ENCODE measurements around the gene LRRN3. TPM values are rescaled to one million over a fixed set of nuclear protein-coding genes. Genes with fewer than 3 reads are reported as not detected.

Gene LRRN3
- total and polyA plus RNA-seq, 7 donors = 0.15 to 1.9 (median 0.69) TPM

DNA sequence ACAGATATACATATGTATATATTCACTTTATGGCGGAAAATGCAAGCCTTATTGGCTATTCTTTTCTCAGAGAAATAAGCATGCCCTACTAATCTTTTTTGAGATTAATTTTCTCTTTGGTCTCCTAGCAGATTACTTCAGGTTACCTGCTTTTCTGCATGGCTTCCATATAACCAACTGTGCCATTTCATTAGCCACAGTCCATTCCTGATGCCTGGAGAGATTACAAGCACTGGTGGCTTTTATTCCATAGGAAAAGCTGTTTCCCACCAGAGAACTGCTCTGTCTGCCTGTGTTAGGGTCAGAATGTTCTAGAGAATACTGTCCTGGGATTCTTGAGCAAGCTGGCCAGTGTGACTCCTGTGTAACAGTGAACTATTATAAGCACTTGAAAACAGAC, 59.8 kb downstream of the LRRN3 start:
- Histone ChIP-seq H3K27ac (no peak overlapping the region), H3K4me3 (no peak overlapping the region), H3K4me1 (peaks cover 14% of the 10 kb centered on the region), H3K27me3 (ENCODE audit: insufficient read depth in 3 of 3, low read length in 2 of 3) (no peaks in the 10 kb centered on the region), H3K9me3 (no peaks in the 10 kb centered on the region), H3K36me3 (ENCODE audit: insufficient read depth in 1 of 2, low read depth in 1 of 2) (no peaks in the 10 kb centered on the region)
- TF ChIP-seq, protein P1, sequence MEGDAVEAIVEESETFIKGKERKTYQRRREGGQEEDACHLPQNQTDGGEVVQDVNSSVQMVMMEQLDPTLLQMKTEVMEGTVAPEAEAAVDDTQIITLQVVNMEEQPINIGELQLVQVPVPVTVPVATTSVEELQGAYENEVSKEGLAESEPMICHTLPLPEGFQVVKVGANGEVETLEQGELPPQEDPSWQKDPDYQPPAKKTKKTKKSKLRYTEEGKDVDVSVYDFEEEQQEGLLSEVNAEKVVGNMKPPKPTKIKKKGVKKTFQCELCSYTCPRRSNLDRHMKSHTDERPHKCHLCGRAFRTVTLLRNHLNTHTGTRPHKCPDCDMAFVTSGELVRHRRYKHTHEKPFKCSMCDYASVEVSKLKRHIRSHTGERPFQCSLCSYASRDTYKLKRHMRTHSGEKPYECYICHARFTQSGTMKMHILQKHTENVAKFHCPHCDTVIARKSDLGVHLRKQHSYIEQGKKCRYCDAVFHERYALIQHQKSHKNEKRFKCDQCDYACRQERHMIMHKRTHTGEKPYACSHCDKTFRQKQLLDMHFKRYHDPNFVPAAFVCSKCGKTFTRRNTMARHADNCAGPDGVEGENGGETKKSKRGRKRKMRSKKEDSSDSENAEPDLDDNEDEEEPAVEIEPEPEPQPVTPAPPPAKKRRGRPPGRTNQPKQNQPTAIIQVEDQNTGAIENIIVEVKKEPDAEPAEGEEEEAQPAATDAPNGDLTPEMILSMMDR (IDR thresholded peaks at IDR 0.05) = no peak
- no peak for ATAC-seq
- 93 to 100% (median 95%) methylated on average over 1 of the region's 1 CpG for WGBS, 3 donors
- intact Hi-C loops (cut with DNase I) = no loop called here
- no peak for DNase-seq

DNA sequence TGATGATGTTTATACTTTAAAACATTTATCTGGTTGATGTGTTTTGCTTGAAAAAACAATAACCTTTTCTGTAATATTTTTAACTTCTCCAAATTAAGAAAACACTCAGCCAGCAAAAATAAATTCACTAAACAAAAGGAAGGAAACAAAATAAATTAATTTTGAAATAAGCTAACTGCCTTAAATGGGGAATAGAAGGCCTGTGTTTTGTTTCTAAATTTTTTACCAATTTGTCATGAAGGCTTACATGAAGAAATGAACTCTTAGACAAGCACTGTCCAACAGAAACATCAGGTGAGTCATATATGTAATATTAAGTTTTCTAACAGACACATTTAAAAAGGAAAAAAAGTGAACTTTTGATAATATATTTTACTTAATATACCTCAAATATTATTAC, 68.5 kb downstream of the LRRN3 start:
- ATAC-seq (no peak), DNase-seq (no peak)
- intact Hi-C loops (cut with DNase I) = no loop called here
- Histone ChIP-seq H3K9me3 (no peaks in the 10 kb centered on the region), H3K36me3 (ENCODE audit: insufficient read depth in 1 of 2, low read depth in 1 of 2) (no peaks in the 10 kb centered on the region), H3K4me3 (no peak overlapping the region), H3K27me3 (ENCODE audit: insufficient read depth in 3 of 3, low read length in 2 of 3) (no peaks in the 10 kb centered on the region), H3K27ac (no peak overlapping the region), H3K4me1 (no peaks in the 10 kb centered on the region)
- TF ChIP-seq, protein P1 (IDR thresholded peaks at IDR 0.05) = no peak

DNA sequence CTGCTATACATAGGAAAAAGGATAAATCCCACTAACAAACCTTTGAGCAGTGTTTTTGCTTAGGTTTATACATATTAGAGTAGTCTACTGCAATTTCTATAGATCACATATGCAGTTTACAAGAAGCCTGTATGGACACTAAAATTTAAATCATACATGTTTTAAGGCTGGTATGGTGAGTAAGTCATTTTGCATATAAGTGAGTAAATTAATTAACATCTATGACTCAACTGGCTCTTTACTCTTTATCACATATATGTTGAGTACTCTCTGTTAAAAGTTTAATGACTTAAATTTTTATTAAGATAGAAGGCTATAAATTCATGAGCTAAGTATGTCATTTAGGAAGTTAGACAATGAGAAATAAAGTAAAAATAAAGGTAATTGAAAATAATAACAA, 69.4 kb downstream of the LRRN3 start:
- Histone ChIP-seq H3K4me1 (no peaks in the 10 kb centered on the region), H3K27ac (no peak overlapping the region), H3K4me3 (no peak overlapping the region), H3K9me3 (no peaks in the 10 kb centered on the region), H3K36me3 (ENCODE audit: insufficient read depth in 1 of 2, low read depth in 1 of 2) (no peaks in the 10 kb centered on the region), H3K27me3 (ENCODE audit: insufficient read depth in 3 of 3, low read length in 2 of 3) (no peaks in the 10 kb centered on the region)
- no peak for ATAC-seq
- TF ChIP-seq, protein P1 (IDR thresholded peaks at IDR 0.05) = no peak
- no peak for DNase-seq
- intact Hi-C loops (cut with DNase I) = no loop called here

DNA sequence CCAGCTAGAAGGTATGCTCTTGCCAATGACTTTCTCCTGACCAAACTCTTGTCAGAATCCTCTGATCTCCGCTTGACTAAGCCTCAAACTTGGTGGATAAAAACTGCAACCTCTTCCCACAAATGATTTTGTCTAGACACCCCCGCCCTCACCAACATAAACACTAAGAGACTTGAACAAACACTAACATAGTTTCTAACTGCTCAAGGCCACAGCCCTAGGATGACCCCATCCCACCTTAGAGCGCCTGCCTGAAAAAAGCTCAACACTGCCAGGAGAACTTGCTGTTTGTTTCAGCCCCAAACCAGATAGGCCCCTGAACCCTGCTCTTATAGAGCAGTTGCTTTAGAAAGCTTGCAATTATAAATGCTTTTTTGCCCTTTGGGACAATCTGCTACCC, 71.8 kb downstream of the LRRN3 start:
- WGBS, 3 donors = 94 to 99% (median 96%) methylated on average over 3 of the region's 3 CpGs
- H3K9me3 ChIP-seq = no peaks in the 10 kb centered on the region
- no peaks in the 10 kb centered on the region for H3K4me1 ChIP-seq
- no peak overlapping the region for H3K4me3 ChIP-seq
- DNase-seq (no peak), ATAC-seq (no peak)
- no peak overlapping the region for H3K27ac ChIP-seq
- intact Hi-C loops (cut with DNase I) = no loop called here
- TF ChIP-seq, protein P1 (IDR thresholded peaks at IDR 0.05) = no peak
- no peaks in the 10 kb centered on the region for H3K27me3 ChIP-seq (ENCODE audit: insufficient read depth in 3 of 3, low read length in 2 of 3)
- no peaks in the 10 kb centered on the region for H3K36me3 ChIP-seq (ENCODE audit: insufficient read depth in 1 of 2, low read depth in 1 of 2)

DNA sequence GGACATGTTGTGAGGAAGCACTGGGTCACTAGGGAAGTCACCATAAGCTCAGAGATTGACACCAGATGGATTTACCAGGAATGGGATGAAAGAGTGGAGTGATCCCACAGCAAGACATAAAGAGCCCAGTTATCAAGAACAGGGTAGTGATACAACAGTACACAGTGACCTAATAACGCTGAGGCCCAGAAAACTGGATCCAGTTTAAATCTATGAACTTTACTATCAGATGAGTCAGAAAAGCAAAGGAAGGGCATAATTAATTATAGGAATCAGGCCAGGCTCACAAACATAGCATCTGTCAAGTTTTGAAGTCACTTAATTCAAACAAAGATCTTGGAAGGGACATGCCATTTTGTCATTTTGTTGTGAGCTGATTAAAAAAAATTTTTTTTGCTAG, 73.5 kb downstream of the LRRN3 start:
- ATAC-seq (no peak), DNase-seq (no peak)
- TF ChIP-seq, protein P1 (IDR thresholded peaks at IDR 0.05) = no peak
- Histone ChIP-seq H3K9me3 (no peaks in the 10 kb centered on the region), H3K4me1 (no peaks in the 10 kb centered on the region), H3K4me3 (no peak overlapping the region), H3K27me3 (ENCODE audit: insufficient read depth in 3 of 3, low read length in 2 of 3) (no peaks in the 10 kb centered on the region), H3K27ac (no peak overlapping the region), H3K36me3 (ENCODE audit: insufficient read depth in 1 of 2, low read depth in 1 of 2) (no peaks in the 10 kb centered on the region)
- intact Hi-C loops (cut with DNase I) = no loop called here
- 97 to 100% (median 98%) methylated on average over 1 of the region's 1 CpG for WGBS, 3 donors

Measured in psoas muscle (tissue), 8 donors.